KOPT-K1 (cell line): ENCODE results near the gene CARM1.
"Not testable (repeated sequence)": the region's sequence is repeated elsewhere in the genome, so short reads cannot be mapped to it uniquely, and the experiment has no call there.

ENCODE experiments used
- H3K27ac ChIP-seq: fragments of 200-600 bp; sonication (generic); 2 replicates; pipeline ENCODE4 v1.5.1; 2016; ENCODE audit warnings: antibody characterized with exemption, mild to moderate bottlenecking, low read depth, low read length; ENCODE audit not compliant: poor library complexity, severe bottlenecking
- H3K36me3 ChIP-seq: fragments of 200-600 bp; sonication (generic); 2 replicates; pipeline ENCODE4 v1.5.1; 2017; ENCODE audit warnings: antibody characterized with exemption, mild to moderate bottlenecking, low read length, moderate library complexity; ENCODE audit not compliant: insufficient read depth
- H3K9me3 ChIP-seq: fragments of 200-600 bp; sonication (generic); 2 replicates; pipeline ENCODE4 v1.5.1; 2017; ENCODE audit warnings: antibody characterized with exemption, low read length, mild to moderate bottlenecking; ENCODE audit not compliant: insufficient read depth, poor library complexity, severe bottlenecking

The CARM1 gene

GRCh38 chr19:10858204-10858828 is 13.0 kb upstream of the CARM1 start:
- no peaks in the 10 kb centered on the region for H3K36me3 ChIP-seq
- H3K9me3 ChIP-seq: no peaks in the 10 kb centered on the region

GRCh38 chr19:10861103-10861651 is 10.2 kb upstream of the CARM1 start:
- Histone ChIP-seq H3K36me3 (no peaks in the 10 kb centered on the region), H3K9me3 (no peaks in the 10 kb centered on the region), H3K27ac (no peak overlapping the region)

More at GRCh38 chr19:10858204-10858828, 13.0 kb upstream of the CARM1 start:
- H3K27ac ChIP-seq: no peak overlapping the region

- Histone ChIP-seq H3K27ac (no peak overlapping the region), H3K9me3 (no peaks in the 10 kb centered on the region), H3K36me3 (no peaks in the 10 kb centered on the region)
These were observed 8.7 kb upstream of the CARM1 start for GRCh38 chr19:10862561-10863106.

GRCh38 chr19:10863107-10863717 is 8.1 kb upstream of the CARM1 start:
- Histone ChIP-seq H3K9me3 (no peaks in the 10 kb centered on the region), H3K36me3 (no peaks in the 10 kb centered on the region), H3K27ac (no peak overlapping the region)

GRCh38 chr19:10864538-10864899 is 6.8 kb upstream of the CARM1 start:
- H3K27ac ChIP-seq: peak overlapping the region; percentile 6
- no peaks in the 10 kb centered on the region for H3K9me3 ChIP-seq
- no peaks in the 10 kb centered on the region for H3K36me3 ChIP-seq

GRCh38 chr19:10866495-10866894 is 4.9 kb upstream of the CARM1 start:
- H3K27ac ChIP-seq: no peak overlapping the region
- H3K9me3 ChIP-seq: no peaks in the 10 kb centered on the region
- H3K36me3 ChIP-seq: no peaks in the 10 kb centered on the region

- H3K9me3 ChIP-seq: no peaks in the 10 kb centered on the region
- no peaks in the 10 kb centered on the region for H3K36me3 ChIP-seq
- no peak overlapping the region for H3K27ac ChIP-seq
These were observed 2.3 kb upstream of the CARM1 start for GRCh38 chr19:10868872-10869547.

- not testable (repeated sequence) for H3K27ac ChIP-seq, H3K36me3 ChIP-seq, H3K9me3 ChIP-seq
These were observed 1.5 kb upstream of the CARM1 start for GRCh38 chr19:10869872-10870311.

- Histone ChIP-seq H3K9me3 (no peaks in the 10 kb centered on the region), H3K27ac (peak overlapping the region; percentile 76), H3K36me3 (no peaks in the 10 kb centered on the region)
These were observed 825 bp upstream of the CARM1 start for GRCh38 chr19:10870501-10870954.

GRCh38 chr19:10871711-10872545 is 575 bp downstream of the CARM1 start:
- Histone ChIP-seq H3K27ac (peak overlapping the region; percentile 75), H3K9me3 (no peaks in the 10 kb centered on the region), H3K36me3 (no peaks in the 10 kb centered on the region)

- H3K36me3 ChIP-seq: no peaks in the 10 kb centered on the region
- H3K27ac ChIP-seq: peak overlapping the region; percentile 75
- H3K9me3 ChIP-seq: no peaks in the 10 kb centered on the region
These were observed 1.3 kb downstream of the CARM1 start for GRCh38 chr19:10872546-10873107.

- no peaks in the 10 kb centered on the region for H3K9me3 ChIP-seq
- H3K27ac ChIP-seq: no peak overlapping the region
- no peaks in the 10 kb centered on the region for H3K36me3 ChIP-seq
These were observed 2.7 kb downstream of the CARM1 start for GRCh38 chr19:10874024-10874423.

GRCh38 chr19:10876459-10877240 is 5.3 kb downstream of the CARM1 start:
- Histone ChIP-seq H3K27ac (peak overlapping the region; percentile 5), H3K36me3 (no peaks in the 10 kb centered on the region), H3K9me3 (no peaks in the 10 kb centered on the region)

GRCh38 chr19:10877608-10878007 is 6.3 kb downstream of the CARM1 start:
- H3K9me3 ChIP-seq: not testable (repeated sequence)
- peak overlapping the region; percentile 53 for H3K27ac ChIP-seq

More at GRCh38 chr19:10877608-10878007, 6.3 kb downstream of the CARM1 start:
- not testable (repeated sequence) for H3K36me3 ChIP-seq
